Measurements from ENCODE around the gene TGM1.
"Not testable (repeated sequence)": the region's sequence is repeated elsewhere in the genome, so short reads cannot be mapped to it uniquely, and the experiment has no call there.

TGM1 gene

GRCh38 chr14:24206260-24207103 is 56.5 kb downstream of the TGM1 start:
- Mint-ChIP-seq H3K27ac (peak overlapping the region; percentile 54), H3K36me3 (ENCODE audit: low read depth) (peaks cover 86% of the 10 kb centered on the region), H3K27me3 (no peaks in the 10 kb centered on the region), H3K4me3 (no peak overlapping the region), H3K9me3 (peaks cover 9% of the 10 kb centered on the region), H3K4me1 (ENCODE audit: low read depth) (peaks cover 35% of the 10 kb centered on the region)

- Mint-ChIP-seq H3K4me3 (no peak overlapping the region), H3K4me1 (ENCODE audit: low read depth) (peaks cover 33% of the 10 kb centered on the region), H3K36me3 (ENCODE audit: low read depth) (peaks cover 81% of the 10 kb centered on the region), H3K27me3 (no peaks in the 10 kb centered on the region), H3K9me3 (peaks cover 9% of the 10 kb centered on the region), H3K27ac (peak overlapping the region; percentile 8)
These were observed 58.5 kb downstream of the TGM1 start for GRCh38 chr14:24204163-24205146.

GRCh38 chr14:24203249-24203886 is 59.6 kb downstream of the TGM1 start:
- H3K9me3 Mint-ChIP-seq, H3K27me3 Mint-ChIP-seq, H3K4me3 Mint-ChIP-seq, H3K27ac Mint-ChIP-seq: not testable (repeated sequence)
- Mint-ChIP-seq H3K36me3 (ENCODE audit: low read depth) (peaks cover 86% of the 10 kb centered on the region), H3K4me1 (ENCODE audit: low read depth) (peaks cover 44% of the 10 kb centered on the region)

- H3K27ac Mint-ChIP-seq, H3K9me3 Mint-ChIP-seq, H3K27me3 Mint-ChIP-seq, H3K4me3 Mint-ChIP-seq: not testable (repeated sequence)
- Mint-ChIP-seq H3K4me1 (ENCODE audit: low read depth) (peaks cover 43% of the 10 kb centered on the region), H3K36me3 (ENCODE audit: low read depth) (peaks cover 78% of the 10 kb centered on the region)
These were observed 60.4 kb downstream of the TGM1 start for GRCh38 chr14:24202538-24202937.

Data from stimulated activated naive CD8-positive, alpha-beta T cell treated with anti-CD3 and anti-CD28 coated beads, Interleukin-15, Interleukin-2, amounts not matched to agents 100 ng/mL and 50 ng/mL, for 24 hours (primary cell).